Epithelial cell of proximal tubule (primary cell): ENCODE results near the gene NLGN2. TPM values are rescaled to one million over a fixed set of nuclear protein-coding genes. Genes with fewer than 3 reads are reported as not detected.

Experiments used
- DNase-seq: peaks from one replicate; pipeline ENCODE4 v3.0.0-alpha.2; 2011; ENCODE audit warnings: low read depth
- H3K4me3 ChIP-seq: 2 replicates; pipeline ENCODE4 v1.5.1; 2011; ENCODE audit warnings: low read depth, mild to moderate bottlenecking, low read length
- CTCF ChIP-seq: conservative IDR thresholded peaks from 2 replicates; pipeline ENCODE4 v1.5.1; 2012; ENCODE audit warnings: low read depth, mild to moderate bottlenecking, low read length
- total RNA-seq: library from RNA; depleted of rRNA; stranded (reverse); fragments of >200 nt; gene quantifications from 2 replicates; pipeline ENCODE4 v1.2.3, GENCODE V29; 2015

The NLGN2 gene
- total RNA-seq, 1 donor from 2014 or later = 10.3 TPM

GRCh38 chr17:7460850-7461660 is 53.4 kb downstream of the NLGN2 start:
- no peak for DNase-seq
- no peak overlapping the region for H3K4me3 ChIP-seq
- TF ChIP-seq CTCF = no peak

- no peak for TF ChIP-seq CTCF
- DNase-seq = no peak
- no peak overlapping the region for H3K4me3 ChIP-seq
Measured at GRCh38 chr17:7462474-7463371, 55.1 kb downstream of the NLGN2 start.

DNA sequence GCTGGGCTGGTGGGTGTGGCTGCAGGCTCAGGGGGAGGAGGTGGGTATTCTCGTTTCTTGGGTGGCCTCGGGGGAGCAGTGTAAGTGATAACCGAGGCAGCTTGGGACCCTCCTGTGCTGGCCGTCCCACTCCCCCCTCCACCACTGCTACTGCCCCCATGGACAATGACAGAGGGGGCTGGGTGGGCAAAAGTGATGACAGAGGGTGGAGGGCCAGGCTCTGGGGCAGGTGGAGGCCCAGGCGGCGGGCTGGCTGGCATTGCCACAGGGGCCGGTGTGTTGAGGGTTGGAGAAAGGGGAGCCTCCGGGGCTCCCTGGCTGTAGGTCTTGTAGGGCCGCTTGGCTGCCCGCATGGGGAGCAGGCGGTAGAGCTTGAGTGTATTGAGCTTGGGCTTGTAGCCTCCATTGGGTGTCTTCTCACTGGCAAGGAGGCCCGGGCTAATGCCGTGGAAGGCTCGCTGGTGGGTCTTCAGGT is 55.8 kb downstream of the NLGN2 start:
- no peak for DNase-seq
- no peak overlapping the region for H3K4me3 ChIP-seq
- no peak for TF ChIP-seq CTCF

- no peak overlapping the region for H3K4me3 ChIP-seq
- TF ChIP-seq CTCF = no peak
- no peak for DNase-seq
Measured at GRCh38 chr17:7464081-7464480, 56.4 kb downstream of the NLGN2 start.

DNA sequence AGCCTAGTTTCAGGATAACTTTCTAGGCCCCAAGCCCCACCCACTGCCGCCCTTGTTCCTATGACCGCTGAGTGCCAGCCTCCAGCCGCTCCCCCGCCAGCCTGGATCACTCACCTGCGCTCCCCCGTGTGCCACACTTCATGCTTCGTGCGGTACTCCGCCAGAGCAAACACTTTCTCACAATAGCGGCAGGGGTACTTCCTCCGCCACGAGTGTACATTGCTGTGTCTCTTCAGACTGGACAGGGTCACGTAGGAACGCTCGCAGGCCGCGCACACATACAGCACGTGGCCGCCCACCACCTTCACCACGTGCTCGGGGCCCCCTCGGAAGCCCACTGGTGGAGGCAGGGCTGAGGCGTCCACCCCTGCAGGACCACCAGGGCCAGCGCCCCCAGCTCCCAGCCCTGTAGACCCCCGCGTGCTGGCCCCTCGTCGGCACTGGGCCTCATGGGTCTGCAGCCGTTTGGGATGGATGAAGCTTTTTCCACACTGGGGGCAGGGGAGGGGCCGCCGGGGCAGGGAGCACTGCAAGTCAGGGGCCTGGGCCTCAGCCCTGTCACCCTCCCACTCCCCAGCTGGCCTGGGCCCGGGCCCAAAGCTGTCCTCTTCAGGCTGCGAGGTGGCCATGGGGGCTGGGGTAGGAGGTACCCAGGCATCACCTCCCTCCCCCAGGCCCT is 58.1 kb downstream of the NLGN2 start:
- no peak for DNase-seq
- no peak for TF ChIP-seq CTCF
- H3K4me3 ChIP-seq = no peak overlapping the region

- no peak for DNase-seq
- TF ChIP-seq CTCF = no peak
- no peak overlapping the region for H3K4me3 ChIP-seq
Measured at GRCh38 chr17:7466318-7466638, 58.6 kb downstream of the NLGN2 start.
